K562 (cell line): ENCODE data around the gene TMEM184B. TPM values are rescaled to one million over a fixed set of nuclear protein-coding genes. Genes with fewer than 3 reads are reported as not detected.

Experiments used
- ASH1L ChIP-seq: fragments of 450-650 bp; IDR thresholded peaks from 2 replicates; pipeline ENCODE4 v1.6.1; 2018; ENCODE audit warnings: borderline replicate concordance, mild to moderate bottlenecking, low read depth; ENCODE audit not compliant: partially characterized antibody
- COPS2 ChIP-seq: fragments of 450-650 bp; conservative IDR thresholded peaks from 2 replicates; pipeline ENCODE4 v1.6.1; 2016; ENCODE audit warnings: mild to moderate bottlenecking, moderate library complexity
- FOXJ3 ChIP-seq: sonication (generic); formaldehyde crosslinking; IDR thresholded peaks from 2 replicates; pipeline ENCODE4 v1.4.0; 2020; ENCODE audit warnings: mild to moderate bottlenecking, missing genetic modification reagents
- LARP7 ChIP-seq: fragments of 450-650 bp; IDR thresholded peaks from 2 replicates; pipeline ENCODE4 v1.6.1; 2016
- MIER1 ChIP-seq: fragments of 450-650 bp; IDR thresholded peaks from 2 replicates; pipeline ENCODE4 v1.6.1; 2016; ENCODE audit warnings: antibody characterized with exemption, mild to moderate bottlenecking, low read depth
- MYNN ChIP-seq, 2 experiments: sonication (generic); formaldehyde crosslinking in 1 of 2; IDR thresholded peaks; 2 replicates each; pipeline versions ENCODE4 v1.5.0 to v1.6.1; 2016 to 2020; ENCODE audit warnings: antibody characterized with exemption in 1 of 2, missing genetic modification reagents in 1 of 2
- NCOR1 ChIP-seq: fragments of 450-650 bp; IDR thresholded peaks from 2 replicates; pipeline ENCODE4 v1.6.1; 2016; ENCODE audit warnings: mild to moderate bottlenecking, moderate library complexity
- NR3C1 ChIP-seq: sonication (generic); formaldehyde crosslinking; IDR thresholded peaks from 2 replicates; pipeline ENCODE4 v1.8.1; 2022; ENCODE audit warnings: missing genetic modification reagents
- OTX1 ChIP-seq: fragments of 450-650 bp; formaldehyde crosslinking; IDR thresholded peaks from 2 replicates; pipeline ENCODE4 v1.4.0; 2022; ENCODE audit warnings: mild to moderate bottlenecking
- POLR2B ChIP-seq: fragments of 450-650 bp; IDR thresholded peaks from 2 replicates; pipeline ENCODE4 v1.6.1; 2018; ENCODE audit warnings: low read depth; ENCODE audit not compliant: partially characterized antibody
- SUPT5H ChIP-seq: fragments of 450-650 bp; IDR thresholded peaks from 2 replicates; pipeline ENCODE4 v1.6.1; 2016
- ZEB2 ChIP-seq: fragments of 450-650 bp; IDR thresholded peaks from 2 replicates; pipeline ENCODE4 v1.6.1; 2016
- ZNF23 ChIP-seq: fragments of 250-450 bp; sonication (Bioruptor Pico); IDR thresholded peaks from 2 replicates; pipeline ENCODE4 v1.4.0; 2020; ENCODE audit warnings: mild to moderate bottlenecking
- ZNF316 ChIP-seq: fragments of 450-650 bp; IDR thresholded peaks from 2 replicates; pipeline ENCODE4 v1.6.1; 2016
- ZNF507 ChIP-seq: conservative IDR thresholded peaks from 2 replicates; pipeline ENCODE4 v1.6.1; 2017; ENCODE audit warnings: missing genetic modification characterization, missing compliant biosample characterization
- polyA plus RNA-seq, 8 experiments: library from polyadenylated mRNA; depleted of rRNA in 4 of 8; stranded (reverse) in 5 of 8; unstranded in 3 of 8; fragments of >200 nt; fragmentation: Nextera tagmentation in 2 of 8; fragmentation: Illumina TruSeq in 1 of 8; extraction: Ambion mirVana in 2 of 8; extraction: Trizol in 1 of 8; gene quantifications; 2 replicates each; pipeline versions ENCODE4 v1.2.1 to v1.2.3, GENCODE V29; 2011 to 2014; ENCODE audit warnings: inconsistent platforms in 1 of 8, missing spikeins in 1 of 8
- total RNA-seq, 7 experiments: library from RNA; depleted of rRNA in 6 of 7; stranded (reverse); fragments of >200 nt in 6 of 7; fragmentation: Illumina TruSeq in 2 of 7; extraction: Trizol in 2 of 7; gene quantifications; 2 replicates each; pipeline versions ENCODE4 v1.2.1 to v1.2.3, GENCODE V29; 2011 to 2021; ENCODE audit warnings: low replicate concordance in 1 of 7
- TF ChIP-seq, protein P1 (sequence below): fragments of 250-450 bp; sonication (Bioruptor Pico); IDR thresholded peaks from 2 replicates; pipeline ENCODE4 v1.8.0; 2021; ENCODE audit warnings: borderline replicate concordance, mild to moderate bottlenecking, moderate library complexity; ENCODE audit not compliant: poor library complexity, severe bottlenecking
- TF ChIP-seq, protein P2 (sequence below): sonication (generic); formaldehyde crosslinking; IDR thresholded peaks from 2 replicates; pipeline ENCODE4 v1.8.0; 2022; ENCODE audit warnings: mild to moderate bottlenecking, missing genetic modification reagents
- TF ChIP-seq, protein P3 (sequence below): IDR thresholded peaks from 2 replicates; pipeline ENCODE4 v1.6.1; 2012; ENCODE audit warnings: low read depth, low read length, improper control_type of control experiment, borderline replicate concordance
- TF ChIP-seq, protein P4 (sequence below): fragments of 200-800 bp; sonication (Bioruptor generic); IDR thresholded peaks from 2 replicates; pipeline ENCODE4 v1.6.1; 2017; ENCODE audit warnings: missing genetic modification characterization, missing compliant biosample characterization
- TF ChIP-seq, protein P5 (sequence below): fragments of 450-650 bp; formaldehyde crosslinking; IDR thresholded peaks from 2 replicates; pipeline ENCODE4 v1.4.0; 2020; ENCODE audit warnings: mild to moderate bottlenecking, moderate library complexity

Gene TMEM184B
- total and polyA plus RNA-seq, 9 of the 15 experiments (the other 6 are each of a cell fraction or from before 2014, with no cell fraction given): 0.31 to 25.1 (median 6.2) TPM

DNA sequence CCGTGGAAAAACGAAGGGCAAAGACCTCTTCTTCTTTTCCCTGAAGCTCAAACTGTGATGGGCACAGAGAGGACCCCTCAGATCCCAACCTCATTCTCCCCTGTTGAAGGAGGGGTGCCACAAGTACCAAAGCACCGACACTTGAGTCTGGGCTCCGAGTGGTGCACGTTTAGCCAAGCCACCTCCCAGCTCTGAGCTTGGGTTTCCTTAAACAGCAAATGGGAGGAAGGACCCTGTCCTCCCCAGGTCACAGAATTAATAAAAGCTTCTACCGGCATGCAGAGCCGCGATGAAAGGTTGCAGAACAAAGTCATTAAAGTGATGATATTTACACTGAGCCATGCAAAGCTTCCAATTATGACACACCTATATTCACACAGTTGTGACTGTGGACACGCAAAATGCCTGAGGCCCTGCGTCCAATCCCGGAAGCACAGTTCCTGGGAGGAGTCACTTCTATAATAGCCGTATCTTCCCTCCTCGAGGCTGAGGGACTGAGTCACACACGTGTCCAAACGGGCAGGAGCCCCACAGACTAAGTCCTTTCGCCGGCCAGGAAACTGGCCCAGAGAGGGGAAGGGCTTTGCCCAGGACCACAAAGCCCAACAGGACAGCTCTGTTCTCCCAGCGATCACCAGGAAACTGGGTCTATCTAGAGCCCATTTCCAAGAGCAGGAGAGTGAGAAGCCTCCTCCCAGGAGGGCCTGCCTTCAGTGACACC, 45.3 kb upstream of the TMEM184B start (continued):
- no peak for TF ChIP-seq MYNN (IDR thresholded peaks at IDR 0.05)
- TF ChIP-seq MYNN (CRISPR knock-in tag; IDR thresholded peaks at IDR 0.05): no peak
- TF ChIP-seq MIER1: no peak
- no peak for TF ChIP-seq ASH1L
- TF ChIP-seq ZNF316: no peak
- TF ChIP-seq, protein P1, sequence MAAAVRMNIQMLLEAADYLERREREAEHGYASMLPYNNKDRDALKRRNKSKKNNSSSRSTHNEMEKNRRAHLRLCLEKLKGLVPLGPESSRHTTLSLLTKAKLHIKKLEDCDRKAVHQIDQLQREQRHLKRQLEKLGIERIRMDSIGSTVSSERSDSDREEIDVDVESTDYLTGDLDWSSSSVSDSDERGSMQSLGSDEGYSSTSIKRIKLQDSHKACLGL (CRISPR knock-in tag): no peak
- no peak for TF ChIP-seq NCOR1
- TF ChIP-seq FOXJ3: no peak
- TF ChIP-seq ZEB2: no peak
- no peak for TF ChIP-seq ZNF23 (CRISPR knock-in tag)
- peak; percentile 49 for TF ChIP-seq SUPT5H
- TF ChIP-seq ZNF507 (tag): no peak
- TF ChIP-seq, protein P2, sequence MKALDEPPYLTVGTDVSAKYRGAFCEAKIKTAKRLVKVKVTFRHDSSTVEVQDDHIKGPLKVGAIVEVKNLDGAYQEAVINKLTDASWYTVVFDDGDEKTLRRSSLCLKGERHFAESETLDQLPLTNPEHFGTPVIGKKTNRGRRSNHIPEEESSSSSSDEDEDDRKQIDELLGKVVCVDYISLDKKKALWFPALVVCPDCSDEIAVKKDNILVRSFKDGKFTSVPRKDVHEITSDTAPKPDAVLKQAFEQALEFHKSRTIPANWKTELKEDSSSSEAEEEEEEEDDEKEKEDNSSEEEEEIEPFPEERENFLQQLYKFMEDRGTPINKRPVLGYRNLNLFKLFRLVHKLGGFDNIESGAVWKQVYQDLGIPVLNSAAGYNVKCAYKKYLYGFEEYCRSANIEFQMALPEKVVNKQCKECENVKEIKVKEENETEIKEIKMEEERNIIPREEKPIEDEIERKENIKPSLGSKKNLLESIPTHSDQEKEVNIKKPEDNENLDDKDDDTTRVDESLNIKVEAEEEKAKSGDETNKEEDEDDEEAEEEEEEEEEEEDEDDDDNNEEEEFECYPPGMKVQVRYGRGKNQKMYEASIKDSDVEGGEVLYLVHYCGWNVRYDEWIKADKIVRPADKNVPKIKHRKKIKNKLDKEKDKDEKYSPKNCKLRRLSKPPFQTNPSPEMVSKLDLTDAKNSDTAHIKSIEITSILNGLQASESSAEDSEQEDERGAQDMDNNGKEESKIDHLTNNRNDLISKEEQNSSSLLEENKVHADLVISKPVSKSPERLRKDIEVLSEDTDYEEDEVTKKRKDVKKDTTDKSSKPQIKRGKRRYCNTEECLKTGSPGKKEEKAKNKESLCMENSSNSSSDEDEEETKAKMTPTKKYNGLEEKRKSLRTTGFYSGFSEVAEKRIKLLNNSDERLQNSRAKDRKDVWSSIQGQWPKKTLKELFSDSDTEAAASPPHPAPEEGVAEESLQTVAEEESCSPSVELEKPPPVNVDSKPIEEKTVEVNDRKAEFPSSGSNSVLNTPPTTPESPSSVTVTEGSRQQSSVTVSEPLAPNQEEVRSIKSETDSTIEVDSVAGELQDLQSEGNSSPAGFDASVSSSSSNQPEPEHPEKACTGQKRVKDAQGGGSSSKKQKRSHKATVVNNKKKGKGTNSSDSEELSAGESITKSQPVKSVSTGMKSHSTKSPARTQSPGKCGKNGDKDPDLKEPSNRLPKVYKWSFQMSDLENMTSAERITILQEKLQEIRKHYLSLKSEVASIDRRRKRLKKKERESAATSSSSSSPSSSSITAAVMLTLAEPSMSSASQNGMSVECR (CRISPR knock-in tag): no peak
- no peak for TF ChIP-seq NR3C1 (CRISPR knock-in tag)
- no peak for TF ChIP-seq POLR2B
- TF ChIP-seq, protein P3, sequence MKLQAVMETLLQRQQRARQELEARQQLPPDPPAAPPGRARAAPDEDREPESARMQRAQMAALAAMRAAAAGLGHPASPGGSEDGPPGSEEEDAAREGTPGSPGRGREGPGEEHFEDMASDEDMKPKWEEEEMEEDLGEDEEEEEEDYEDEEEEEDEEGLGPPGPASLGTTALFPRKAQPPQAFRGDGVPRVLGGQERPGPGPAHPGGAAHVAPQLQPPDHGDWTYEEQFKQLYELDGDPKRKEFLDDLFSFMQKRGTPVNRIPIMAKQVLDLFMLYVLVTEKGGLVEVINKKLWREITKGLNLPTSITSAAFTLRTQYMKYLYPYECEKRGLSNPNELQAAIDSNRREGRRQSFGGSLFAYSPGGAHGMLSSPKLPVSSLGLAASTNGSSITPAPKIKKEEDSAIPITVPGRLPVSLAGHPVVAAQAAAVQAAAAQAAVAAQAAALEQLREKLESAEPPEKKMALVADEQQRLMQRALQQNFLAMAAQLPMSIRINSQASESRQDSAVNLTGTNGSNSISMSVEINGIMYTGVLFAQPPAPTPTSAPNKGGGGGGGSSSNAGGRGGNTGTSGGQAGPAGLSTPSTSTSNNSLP: no peak
- TF ChIP-seq, protein P4, sequence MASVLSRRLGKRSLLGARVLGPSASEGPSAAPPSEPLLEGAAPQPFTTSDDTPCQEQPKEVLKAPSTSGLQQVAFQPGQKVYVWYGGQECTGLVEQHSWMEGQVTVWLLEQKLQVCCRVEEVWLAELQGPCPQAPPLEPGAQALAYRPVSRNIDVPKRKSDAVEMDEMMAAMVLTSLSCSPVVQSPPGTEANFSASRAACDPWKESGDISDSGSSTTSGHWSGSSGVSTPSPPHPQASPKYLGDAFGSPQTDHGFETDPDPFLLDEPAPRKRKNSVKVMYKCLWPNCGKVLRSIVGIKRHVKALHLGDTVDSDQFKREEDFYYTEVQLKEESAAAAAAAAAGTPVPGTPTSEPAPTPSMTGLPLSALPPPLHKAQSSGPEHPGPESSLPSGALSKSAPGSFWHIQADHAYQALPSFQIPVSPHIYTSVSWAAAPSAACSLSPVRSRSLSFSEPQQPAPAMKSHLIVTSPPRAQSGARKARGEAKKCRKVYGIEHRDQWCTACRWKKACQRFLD: peak; percentile 24; the same call in 1 of the 2 replicates
- 0 out of 2 replicates have a peak, but pooled peaks have one; percentile 59 for TF ChIP-seq OTX1 (CRISPR knock-in tag)
- TF ChIP-seq, protein P5, sequence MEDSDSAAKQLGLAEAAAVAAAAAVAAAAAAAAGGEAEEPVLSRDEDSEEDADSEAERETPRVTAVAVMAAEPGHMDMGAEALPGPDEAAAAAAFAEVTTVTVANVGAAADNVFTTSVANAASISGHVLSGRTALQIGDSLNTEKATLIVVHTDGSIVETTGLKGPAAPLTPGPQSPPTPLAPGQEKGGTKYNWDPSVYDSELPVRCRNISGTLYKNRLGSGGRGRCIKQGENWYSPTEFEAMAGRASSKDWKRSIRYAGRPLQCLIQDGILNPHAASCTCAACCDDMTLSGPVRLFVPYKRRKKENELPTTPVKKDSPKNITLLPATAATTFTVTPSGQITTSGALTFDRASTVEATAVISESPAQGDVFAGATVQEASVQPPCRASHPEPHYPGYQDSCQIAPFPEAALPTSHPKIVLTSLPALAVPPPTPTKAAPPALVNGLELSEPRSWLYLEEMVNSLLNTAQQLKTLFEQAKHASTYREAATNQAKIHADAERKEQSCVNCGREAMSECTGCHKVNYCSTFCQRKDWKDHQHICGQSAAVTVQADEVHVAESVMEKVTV: no peak
- no peak for TF ChIP-seq COPS2
- no peak for TF ChIP-seq LARP7
